Nephron progenitor cell (in vitro differentiated cells): ENCODE results near the gene ZNHIT1.

ENCODE experiments used
- DNase-seq: peaks from one replicate; pipeline ENCODE4 v3.0.0; 2021
- H3K27ac Mint-ChIP-seq: 2 replicates; pipeline ENCODE4 v1.8.0; 2021; ENCODE audit warnings: mild to moderate bottlenecking, moderate library complexity, mixed read lengths
- H3K27me3 Mint-ChIP-seq: 2 replicates; pipeline ENCODE4 v1.8.0; 2021; ENCODE audit warnings: mild to moderate bottlenecking, low read depth, mixed read lengths; ENCODE audit not compliant: poor library complexity
- H3K36me3 Mint-ChIP-seq: 2 replicates; pipeline ENCODE4 v1.8.0; 2021; ENCODE audit warnings: low read depth, mixed read lengths
- H3K4me1 Mint-ChIP-seq: 2 replicates; pipeline ENCODE4 v1.8.0; 2021; ENCODE audit warnings: mixed read lengths
- H3K4me3 Mint-ChIP-seq: 2 replicates; pipeline ENCODE4 v1.8.0; 2021; ENCODE audit warnings: mild to moderate bottlenecking, moderate library complexity, mixed read lengths
- H3K9me3 Mint-ChIP-seq: 2 replicates; pipeline ENCODE4 v1.8.0; 2021; ENCODE audit warnings: mild to moderate bottlenecking, moderate library complexity, mixed read lengths
- CTCF ChIP-seq: fragments of 200-600 bp; sonication (generic); IDR thresholded peaks from 2 replicates; pipeline ENCODE4 v1.5.0; 2021; ENCODE audit warnings: antibody characterized with exemption

The ZNHIT1 gene

GRCh38 chr7:101217388-101218235, at the start of gene ZNHIT1, which contains the start of gene PLOD3:
TSS of gene ZNHIT1 (plus strand) at chr7:101218165. CDS start at chr7:101218196, 31 bp downstream.
TSS of gene PLOD3 (minus strand) at chr7:101217581. CDS start at chr7:101217274, 307 bp downstream.
- Mint-ChIP-seq H3K4me1 (peaks cover 51% of the 10 kb centered on the region), H3K27ac (peak within 1 kb of the TSS; percentile 97), H3K9me3 (no peaks in the 10 kb centered on the region), H3K36me3 (peaks cover 15% of the 10 kb centered on the region), H3K27me3 (peaks cover 3% of the 10 kb centered on the region), H3K4me3 (peak within 1 kb of the TSS; percentile 97)
- peak; percentile 95 for DNase-seq
- no peak for TF ChIP-seq CTCF

GRCh38 chr7:101168412-101169049, 49.4 kb upstream of the ZNHIT1 start:
- no peak for TF ChIP-seq CTCF
- H3K4me1 Mint-ChIP-seq: peaks cover 76% of the 10 kb centered on the region
- H3K36me3 Mint-ChIP-seq: no peaks in the 10 kb centered on the region
- no peak for DNase-seq
- peaks cover 97% of the 10 kb centered on the region for H3K27me3 Mint-ChIP-seq
- no peak overlapping the region for H3K27ac Mint-ChIP-seq
- no peaks in the 10 kb centered on the region for H3K9me3 Mint-ChIP-seq
- peak overlapping the region; percentile 47 for H3K4me3 Mint-ChIP-seq

GRCh38 chr7:101169110-101169837, 48.7 kb upstream of the ZNHIT1 start:
- H3K27ac Mint-ChIP-seq: no peak overlapping the region
- peaks cover 100% of the 10 kb centered on the region for H3K27me3 Mint-ChIP-seq
- no peaks in the 10 kb centered on the region for H3K9me3 Mint-ChIP-seq
- peaks cover 81% of the 10 kb centered on the region for H3K4me1 Mint-ChIP-seq
- TF ChIP-seq CTCF: no peak
- no peak for DNase-seq
- no peaks in the 10 kb centered on the region for H3K36me3 Mint-ChIP-seq
- H3K4me3 Mint-ChIP-seq: no peak overlapping the region

- peak; percentile 85 for TF ChIP-seq CTCF
- peaks cover 76% of the 10 kb centered on the region for H3K4me1 Mint-ChIP-seq
- DNase-seq: peak; percentile 93
- no peaks in the 10 kb centered on the region for H3K36me3 Mint-ChIP-seq
- H3K27me3 Mint-ChIP-seq: peaks cover 100% of the 10 kb centered on the region
- no peak overlapping the region for H3K27ac Mint-ChIP-seq
- H3K4me3 Mint-ChIP-seq: no peak overlapping the region
- no peaks in the 10 kb centered on the region for H3K9me3 Mint-ChIP-seq
These were observed 48.0 kb upstream of the ZNHIT1 start for GRCh38 chr7:101169838-101170551.

- peak overlapping the region; percentile 12 for H3K4me3 Mint-ChIP-seq
- no peaks in the 10 kb centered on the region for H3K9me3 Mint-ChIP-seq
- no peaks in the 10 kb centered on the region for H3K36me3 Mint-ChIP-seq
- DNase-seq: no peak
- TF ChIP-seq CTCF: no peak
- peaks cover 100% of the 10 kb centered on the region for H3K27me3 Mint-ChIP-seq
- no peak overlapping the region for H3K27ac Mint-ChIP-seq
- peaks cover 68% of the 10 kb centered on the region for H3K4me1 Mint-ChIP-seq
These were observed 47.1 kb upstream of the ZNHIT1 start for GRCh38 chr7:101170617-101171441.
